ENCODE data around the gene UMODL1.

- TF ChIP-seq CTCF (IDR thresholded peaks at IDR 0.05) = no peak
- TF ChIP-seq REST (IDR thresholded peaks at IDR 0.05; ENCODE audit: insufficient read depth in 1 of 2, low read depth in 2 of 2, low read length in 1 of 2) = no peak
- no peak for TF ChIP-seq POLR2AphosphoS5 (IDR thresholded peaks at IDR 0.05; ENCODE audit: low read depth, low read length)
- TF ChIP-seq SIN3A (IDR thresholded peaks at IDR 0.05; ENCODE audit: borderline replicate concordance, insufficient read depth, low read depth, low read length) = no peak
- no peak for TF ChIP-seq TCF7L2 (IDR thresholded peaks at IDR 0.05; ENCODE audit: low read depth, low read length)
These were observed 75.2 kb downstream of the UMODL1 start for GRCh38 chr21:42146273-42146805.
